Measurements from ENCODE around the gene CSK.

Gene CSK

DNA sequence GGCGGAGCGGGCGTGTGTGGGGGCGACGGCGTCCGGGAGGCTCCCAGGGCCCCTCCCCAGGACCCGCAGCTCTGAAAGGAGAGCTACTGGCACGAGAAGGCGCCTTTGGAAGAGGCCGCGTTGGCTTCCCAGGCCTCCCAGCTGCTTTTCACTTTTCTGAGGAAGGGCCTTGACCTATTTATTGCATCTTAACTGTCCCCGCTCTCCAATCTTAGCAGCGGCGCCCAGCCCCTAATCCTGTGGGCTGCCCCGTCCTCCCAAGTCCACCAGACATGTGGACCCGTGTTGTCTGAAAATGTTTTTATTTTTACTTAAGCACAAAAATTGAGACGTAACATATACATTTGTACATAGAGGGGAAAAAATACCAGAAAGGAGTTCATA, 61.6 kb downstream of the CSK start:
- DNase-seq (ENCODE audit: low read depth) = no peak

DNA sequence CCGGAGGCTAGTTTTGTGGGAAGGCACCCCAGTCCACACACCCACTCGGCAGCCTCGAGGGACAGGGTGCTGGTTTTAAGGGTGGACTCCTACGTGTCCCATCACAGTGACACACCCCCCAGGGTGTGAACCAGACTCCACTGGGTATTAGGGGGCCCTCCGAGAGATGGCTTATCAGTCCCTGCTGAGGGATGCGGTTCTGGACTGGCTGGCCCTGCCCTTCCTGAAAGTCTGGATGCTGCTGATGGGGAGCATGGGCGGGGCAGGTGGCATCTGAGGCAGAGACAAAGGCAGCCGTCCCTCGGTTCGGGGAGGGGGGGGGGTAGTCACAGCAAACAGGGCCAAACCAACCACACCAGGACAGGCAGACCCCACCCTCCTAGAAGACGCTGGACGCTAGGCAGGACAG, 62.0 kb downstream of the CSK start:
- no peak for DNase-seq (ENCODE audit: low read depth)

DNA sequence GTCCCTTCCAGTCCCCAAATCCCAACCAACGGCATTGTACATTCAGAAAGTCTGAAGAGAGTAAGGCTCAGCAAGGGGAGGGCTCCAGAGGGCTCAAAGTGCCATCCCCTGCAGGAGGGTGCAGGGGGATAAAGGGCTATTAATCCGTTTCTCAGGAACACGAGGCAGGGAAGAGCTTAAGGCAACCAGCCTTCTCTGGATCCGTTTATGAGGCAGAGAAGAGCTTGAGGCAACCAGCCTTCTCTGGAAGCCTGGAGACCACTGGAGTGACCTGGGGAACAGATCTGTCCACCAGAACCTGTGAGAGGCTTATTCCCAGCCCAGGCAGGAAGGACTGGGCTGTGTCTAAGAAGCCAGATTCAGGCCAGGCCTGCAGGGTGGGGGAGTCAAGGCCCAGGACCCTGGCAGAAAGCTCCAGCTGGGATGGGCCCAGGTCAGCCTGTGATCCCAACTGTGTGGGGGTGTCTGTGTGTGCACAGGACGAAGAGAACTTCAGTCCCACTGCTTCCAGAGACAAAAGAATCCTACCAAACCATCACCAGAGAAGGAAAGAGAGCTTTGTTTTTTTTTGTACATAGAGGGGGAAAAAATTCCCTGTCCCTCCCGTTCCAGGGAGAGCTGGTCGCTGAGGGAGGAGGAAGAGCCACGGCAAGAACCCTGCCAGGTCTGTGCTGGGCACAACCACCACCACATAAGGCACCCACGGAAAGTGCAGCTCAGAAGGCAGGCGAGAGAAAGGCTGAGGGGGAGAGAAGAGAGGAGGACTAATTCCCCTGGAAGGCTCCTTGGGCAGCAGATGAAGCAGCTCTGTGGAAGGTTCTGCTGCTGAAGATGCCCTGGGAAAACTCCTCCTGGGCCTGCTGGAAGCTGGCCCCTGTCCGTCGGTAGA, 62.7 kb downstream of the CSK start:
- no peak for DNase-seq (ENCODE audit: low read depth)

DNA sequence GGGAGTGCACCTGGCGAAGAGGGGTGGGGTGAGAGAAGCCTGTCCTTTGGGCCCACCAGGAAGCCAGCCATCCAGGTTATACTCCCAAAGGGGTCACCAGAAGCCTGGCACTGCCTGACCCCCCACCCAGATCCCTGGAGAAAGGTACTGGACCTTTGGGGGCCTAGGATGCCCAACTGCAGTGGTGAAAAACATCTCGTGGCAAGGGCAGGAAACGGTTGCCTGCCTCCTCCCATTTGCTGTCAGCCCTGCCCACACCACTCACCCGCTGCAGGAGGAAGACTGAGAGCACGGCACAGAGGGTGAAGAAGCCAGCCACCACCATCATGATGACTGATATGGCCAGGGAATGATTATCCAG, 63.3 kb downstream of the CSK start:
- DNase-seq (ENCODE audit: low read depth) = no peak

DNA sequence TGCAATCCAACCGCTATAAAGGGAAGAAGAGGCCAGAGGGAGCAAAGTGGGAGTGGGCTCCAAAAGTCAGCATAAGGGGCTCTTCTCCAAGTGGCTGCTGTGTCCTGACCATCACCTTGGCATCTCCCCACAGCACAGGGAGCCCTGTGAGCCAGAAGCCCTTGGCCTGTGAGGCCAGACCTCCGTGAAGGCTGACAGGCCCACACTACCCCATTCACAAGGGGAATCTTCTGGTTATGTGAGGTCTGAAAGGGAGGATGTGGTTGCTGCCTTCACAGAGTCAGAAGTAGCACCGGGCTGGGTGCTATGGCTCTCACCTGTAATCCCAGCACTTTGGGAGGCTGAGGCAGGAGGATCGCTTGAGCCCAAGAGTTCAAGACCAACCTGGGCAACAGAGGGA, 63.7 kb downstream of the CSK start:
- DNase-seq (ENCODE audit: low read depth) = no peak

DNA sequence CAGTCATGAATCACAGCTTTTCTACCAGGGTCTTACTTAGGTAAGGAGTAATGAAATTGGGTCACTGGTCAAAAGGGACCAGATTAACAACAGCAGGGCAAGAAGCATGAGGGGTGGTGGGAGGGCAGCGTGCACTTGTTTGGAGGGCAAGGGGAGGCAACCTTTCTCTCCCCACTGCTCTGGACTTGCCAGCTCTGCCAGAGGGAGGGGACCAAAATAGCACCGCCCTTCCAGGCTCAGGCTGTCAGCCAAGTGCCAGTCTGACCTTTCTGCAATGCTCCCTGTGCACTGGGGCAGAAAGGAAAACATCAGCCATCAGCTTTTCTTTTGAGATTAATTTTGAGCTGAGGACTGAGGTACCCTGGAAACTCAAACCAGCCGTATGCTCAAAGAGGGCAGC, 65.6 kb downstream of the CSK start:
- no peak for DNase-seq (ENCODE audit: low read depth)

DNA sequence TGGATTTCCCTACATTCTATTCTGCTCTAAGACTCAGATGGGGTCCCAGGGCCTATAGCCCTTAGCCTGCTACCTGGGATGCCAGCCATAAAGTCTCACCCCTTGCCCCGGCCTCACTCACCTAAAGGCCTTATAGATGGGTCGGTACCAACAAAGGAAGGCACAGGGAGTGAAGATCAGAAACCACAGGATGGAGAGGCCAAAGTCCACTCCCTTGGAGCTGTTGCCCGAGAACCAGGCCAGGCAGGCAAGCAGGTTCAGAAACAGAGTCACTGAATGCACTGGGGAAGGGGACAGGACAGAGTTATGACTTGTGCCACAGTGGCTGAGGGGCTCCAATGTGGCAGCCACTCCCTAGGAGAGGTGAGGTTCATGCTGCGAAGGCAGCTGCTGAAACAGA, 68.5 kb downstream of the CSK start:
- no peak for DNase-seq (ENCODE audit: low read depth)

DNA sequence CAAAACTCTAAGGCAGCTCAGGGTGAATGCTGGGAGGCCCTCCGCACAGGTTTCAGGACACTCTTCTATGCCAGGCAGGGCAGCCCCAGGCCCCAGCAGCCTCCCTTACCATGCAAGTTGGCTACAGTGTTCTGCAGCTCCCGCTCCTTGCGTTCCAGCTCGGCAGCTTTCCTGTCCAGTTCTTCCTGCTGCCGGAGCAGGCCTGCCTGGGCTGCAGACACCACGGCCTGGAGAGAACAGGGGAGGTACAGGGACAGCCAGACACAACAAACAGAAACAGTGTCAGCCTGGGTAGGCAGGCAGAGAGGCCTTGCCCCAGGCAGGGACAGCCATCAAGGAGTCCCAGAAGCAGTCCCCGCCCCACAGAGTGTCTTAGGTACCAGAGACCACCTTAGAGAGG, 70.1 kb downstream of the CSK start:
- DNase-seq (ENCODE audit: low read depth) = no peak
